Globus pallidus (tissue), 1 donor: ENCODE data around the gene TLR8.
"Not testable (repeated sequence)": the region's sequence is repeated elsewhere in the genome, so short reads cannot be mapped to it uniquely, and the experiment has no call there.

ENCODE experiments used
- DNase-seq: peaks from one replicate; pipeline ENCODE4 v3.0.0-alpha.2; 2015; ENCODE audit warnings: low spot score

The TLR8 gene

DNA sequence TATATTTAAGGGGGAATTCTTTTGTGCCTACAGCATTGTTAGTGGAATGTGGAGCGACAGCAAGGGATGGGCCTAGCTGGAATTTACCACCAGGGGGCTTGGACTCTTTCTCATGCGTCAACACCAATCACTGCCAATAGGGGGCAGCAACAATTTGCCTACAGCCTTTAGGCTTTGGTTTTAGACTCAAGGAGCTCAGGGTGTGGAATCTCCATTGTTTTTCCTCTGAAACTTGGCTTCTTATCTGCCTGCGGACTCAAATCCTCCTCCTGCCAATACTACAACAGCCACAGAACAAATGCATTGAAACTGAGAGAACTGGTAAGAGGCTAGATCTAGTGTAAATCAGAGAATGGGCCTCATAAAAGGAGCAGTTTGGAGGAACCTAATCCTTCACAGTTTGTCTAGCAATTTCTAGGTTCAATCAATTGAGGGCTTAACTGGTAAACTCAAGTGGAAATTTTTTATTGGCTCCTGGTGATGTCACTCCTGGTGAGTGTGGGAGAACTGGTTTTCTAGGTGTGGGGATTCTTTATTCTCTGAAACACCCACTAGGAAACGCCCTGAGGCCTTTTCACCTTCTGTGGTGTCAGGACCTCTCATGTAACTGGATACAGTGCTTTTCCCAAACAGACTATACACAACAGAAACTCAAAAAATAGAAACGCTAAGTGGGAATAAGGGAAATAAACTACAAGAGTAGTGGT lies 40.6 kb downstream of the TLR8 start:
- peak; percentile 47 for DNase-seq

DNA sequence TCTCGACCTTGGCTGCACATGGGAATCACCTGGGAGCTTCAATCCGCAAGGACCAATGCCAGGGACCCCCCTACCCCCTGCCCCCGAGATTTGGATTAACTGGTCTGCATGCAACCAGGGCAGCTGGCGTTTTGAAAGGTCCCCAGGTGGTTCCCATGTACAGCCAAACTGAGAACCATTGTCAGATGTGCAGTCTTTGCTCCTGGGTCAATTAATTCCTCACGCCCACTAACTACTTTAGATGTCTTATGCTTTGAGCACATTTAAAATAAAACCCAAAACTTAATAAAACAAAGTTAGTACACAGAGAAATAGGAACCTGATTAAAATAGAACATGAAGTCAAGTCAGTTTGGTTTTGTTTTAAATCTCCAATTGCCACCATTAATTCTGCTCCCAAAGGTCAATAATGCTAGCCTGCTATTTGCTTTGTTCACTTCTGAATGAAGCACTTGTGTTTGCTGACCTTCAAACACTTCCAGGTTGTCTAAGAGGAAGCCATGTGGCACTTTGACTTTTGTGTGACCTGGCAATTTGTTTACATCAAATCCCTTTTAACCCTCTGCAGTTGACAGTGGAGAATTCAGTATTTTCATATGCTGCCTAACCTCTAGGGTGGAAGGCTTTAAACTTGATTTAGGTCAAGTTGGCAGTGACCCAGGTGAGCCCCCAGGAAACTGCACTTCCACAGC lies 41.3 kb downstream of the TLR8 start:
- no peak for DNase-seq

DNA sequence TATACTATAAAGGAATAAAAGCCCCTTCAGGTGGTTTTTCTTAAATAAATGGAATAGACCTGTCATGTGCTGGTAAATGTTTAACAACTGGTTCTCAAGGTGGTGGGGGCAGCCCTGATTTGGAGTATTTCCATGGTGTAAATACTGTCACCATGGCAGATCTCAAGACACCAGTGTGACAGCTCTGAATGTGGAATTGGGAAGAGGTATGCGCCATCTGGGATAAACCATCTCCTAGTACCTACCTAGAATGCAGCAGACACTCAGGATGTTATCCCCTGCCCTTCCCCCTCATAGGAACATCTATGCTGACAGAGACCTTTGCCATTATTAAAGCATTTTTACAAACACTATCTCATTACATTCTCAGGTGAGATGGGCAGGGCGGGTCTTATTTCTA lies 42.1 kb downstream of the TLR8 start:
- DNase-seq, result no peak

DNA sequence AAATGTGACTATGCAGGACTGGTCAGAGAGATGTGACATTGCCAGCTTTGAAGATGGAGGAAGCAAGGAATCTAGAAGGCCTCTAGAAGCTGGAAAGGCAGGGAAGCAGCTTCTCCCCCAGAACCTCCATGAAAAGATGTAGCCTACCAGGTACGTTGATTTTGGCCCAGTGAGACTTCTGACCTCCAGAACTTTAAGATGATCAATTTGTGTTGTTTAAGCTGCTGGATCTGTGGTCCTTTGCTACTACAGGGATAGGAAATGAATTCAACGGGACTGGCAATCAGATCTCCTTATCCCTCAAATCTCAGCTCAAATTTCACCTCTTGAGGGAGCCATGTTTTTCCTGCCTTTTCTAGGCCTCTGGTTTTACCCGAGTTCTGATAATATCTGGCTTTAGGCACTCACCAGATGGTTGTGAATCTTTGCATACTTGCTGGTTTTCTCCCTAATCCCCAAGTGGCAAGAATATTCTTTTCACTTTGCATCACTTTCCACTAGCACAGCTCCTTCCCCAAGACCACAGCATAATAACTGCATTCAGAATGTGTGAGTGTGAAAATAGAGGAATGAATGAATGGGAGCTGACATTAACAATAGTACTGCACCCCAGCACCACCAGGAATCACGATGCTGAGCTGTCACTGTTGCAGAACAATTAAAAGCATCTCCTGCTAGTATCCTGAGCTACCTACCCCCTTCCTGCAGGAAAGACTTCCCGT lies 42.9 kb downstream of the TLR8 start:
- DNase-seq, result no peak

DNA sequence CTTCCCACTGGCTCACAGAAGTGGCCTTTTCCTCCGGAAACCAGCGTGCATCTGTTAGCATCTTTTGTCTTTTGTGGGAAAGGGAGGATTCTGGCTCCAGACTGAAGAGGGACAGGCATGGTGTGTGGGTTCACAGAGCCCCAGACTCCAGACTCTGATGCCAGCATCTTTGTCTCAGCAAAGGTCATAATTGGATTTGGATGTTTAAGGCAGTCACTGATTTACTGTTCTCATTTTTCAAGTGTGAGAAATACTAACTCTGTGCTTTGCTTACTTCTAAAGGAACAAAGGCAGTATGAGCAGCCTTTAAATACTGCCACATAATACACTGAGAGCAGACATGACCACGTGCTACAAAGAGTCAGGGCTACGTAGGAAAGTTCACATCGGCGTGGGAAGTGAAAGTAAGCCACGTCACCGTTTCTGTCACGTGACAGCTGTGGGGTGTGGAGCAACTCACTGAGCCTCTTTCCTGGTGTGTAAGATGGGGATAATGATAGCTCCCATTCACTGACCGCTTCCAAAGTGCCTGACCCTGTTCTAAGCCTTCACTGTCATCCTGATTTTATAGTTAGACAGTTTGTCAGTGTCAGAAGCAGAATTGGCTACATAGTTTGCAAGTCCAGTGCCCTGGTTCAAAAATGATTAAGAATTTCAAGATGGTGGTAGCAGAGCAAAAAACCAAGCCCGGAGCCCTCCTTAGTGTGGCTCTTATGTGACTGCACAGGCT lies 43.7 kb downstream of the TLR8 start:
- DNase-seq, result peak; percentile 82

DNA sequence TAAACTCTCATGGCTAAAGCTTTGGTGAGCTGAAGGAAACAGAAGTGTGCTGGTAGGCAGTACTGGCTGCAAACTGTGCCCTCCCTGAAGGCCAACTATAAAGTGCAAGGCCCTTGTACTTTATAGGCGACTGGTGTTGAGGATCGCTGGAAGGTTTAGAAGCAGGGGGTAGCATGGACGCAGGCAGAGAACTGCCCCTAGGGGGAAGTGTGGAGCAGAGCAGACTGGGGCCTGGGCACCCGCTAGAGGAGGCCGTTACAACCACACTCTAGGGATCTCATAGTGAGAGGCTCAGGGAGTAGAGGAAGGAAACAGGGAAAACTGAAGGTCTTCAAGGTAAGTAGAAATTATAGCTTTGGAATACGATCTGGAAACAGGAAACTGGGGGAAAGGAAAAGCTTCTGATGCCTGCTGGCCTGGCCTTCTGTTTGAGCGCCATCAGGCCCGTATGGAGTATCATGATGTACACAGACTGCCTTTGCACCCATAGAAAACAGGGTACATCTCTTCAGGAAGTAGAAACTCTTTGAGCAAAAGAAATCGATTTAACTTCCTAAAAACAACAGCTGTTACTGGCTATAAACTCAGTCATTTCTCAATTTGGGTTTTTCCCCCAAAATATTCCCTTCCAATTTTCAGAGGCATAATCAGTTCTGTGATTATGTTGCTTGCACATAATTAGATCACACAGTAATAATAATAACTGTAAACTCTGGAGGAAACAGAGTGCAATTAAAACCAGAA lies 44.6 kb downstream of the TLR8 start:
- no peak for DNase-seq

DNA sequence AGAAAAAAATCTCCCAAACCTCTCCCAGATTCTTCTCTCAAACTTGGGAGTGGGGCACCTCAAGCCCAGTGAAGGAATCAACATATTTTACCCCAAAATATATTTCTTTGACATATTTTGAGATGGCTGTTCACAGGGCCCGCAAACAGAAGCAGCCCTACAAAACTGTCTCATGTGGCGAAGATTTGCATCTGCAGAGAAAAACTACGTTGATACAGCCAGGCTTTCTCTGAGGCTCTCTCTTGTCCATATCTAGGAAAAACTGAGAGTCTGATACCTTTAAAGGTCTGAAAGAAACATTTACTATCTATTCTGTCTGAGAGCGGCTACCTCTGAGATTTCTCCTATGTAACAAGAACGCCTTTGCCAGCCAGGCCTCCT lies 45.2 kb downstream of the TLR8 start:
- DNase-seq, result no peak

DNA sequence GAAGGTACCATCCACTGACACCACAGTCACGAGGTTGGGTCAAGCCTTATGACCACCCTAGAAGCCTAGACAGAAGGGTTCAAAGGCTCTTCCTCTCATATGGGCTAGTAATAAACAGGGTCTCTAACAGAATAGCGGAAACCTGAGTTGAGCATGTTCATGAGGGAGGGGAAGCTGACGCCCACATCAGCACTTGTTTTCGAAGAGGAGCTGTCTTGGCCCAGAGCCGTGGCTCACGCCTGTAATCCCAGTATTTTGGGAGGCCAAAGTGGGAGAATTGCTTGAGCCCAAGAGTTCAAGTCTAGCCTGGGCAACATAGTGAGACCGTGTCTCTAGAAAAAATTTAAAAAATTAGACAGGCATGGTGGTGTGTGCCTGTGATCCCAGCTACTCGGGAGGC lies 47.0 kb downstream of the TLR8 start:
- no peak for DNase-seq

DNA sequence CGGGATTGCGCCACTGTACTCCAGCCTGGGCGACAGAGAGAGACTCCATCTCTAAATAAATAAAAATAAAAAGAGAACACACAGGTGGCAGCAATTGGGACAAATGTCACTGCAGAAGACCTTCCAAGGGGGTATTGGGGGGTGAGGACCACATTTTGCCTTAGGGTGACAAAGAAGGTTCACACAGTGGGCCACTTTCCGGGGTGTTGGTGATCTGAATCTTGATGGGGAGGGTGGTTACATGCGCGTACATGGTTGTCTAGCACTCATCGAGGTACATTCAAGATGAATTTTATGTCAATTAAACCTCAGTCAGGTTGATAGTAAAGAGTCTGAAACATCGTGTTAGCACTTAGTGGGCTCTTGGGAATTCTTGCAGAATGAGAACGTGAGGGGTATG lies 48.0 kb downstream of the TLR8 start:
- DNase-seq, result no peak

DNA sequence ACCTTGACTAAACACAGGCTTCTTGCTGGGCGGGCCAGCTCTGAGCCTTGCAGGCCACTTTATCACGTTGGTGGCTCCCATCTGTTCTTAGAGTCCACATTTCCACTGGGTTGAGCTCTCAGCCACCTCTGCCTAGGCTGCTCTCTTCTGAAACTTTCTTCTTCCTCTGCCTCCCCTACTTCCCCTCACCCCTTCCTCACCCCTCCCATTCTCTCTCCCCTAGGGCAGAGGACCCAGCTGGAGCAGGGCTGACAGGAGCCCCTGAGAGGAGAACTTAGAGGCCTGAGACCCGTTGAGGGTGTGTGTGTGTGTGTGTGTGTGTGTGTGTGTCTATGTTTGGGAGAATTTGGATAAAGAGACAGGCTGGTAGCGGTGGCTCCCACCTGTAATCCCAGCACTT lies 48.6 kb downstream of the TLR8 start:
- no peak for DNase-seq

DNA sequence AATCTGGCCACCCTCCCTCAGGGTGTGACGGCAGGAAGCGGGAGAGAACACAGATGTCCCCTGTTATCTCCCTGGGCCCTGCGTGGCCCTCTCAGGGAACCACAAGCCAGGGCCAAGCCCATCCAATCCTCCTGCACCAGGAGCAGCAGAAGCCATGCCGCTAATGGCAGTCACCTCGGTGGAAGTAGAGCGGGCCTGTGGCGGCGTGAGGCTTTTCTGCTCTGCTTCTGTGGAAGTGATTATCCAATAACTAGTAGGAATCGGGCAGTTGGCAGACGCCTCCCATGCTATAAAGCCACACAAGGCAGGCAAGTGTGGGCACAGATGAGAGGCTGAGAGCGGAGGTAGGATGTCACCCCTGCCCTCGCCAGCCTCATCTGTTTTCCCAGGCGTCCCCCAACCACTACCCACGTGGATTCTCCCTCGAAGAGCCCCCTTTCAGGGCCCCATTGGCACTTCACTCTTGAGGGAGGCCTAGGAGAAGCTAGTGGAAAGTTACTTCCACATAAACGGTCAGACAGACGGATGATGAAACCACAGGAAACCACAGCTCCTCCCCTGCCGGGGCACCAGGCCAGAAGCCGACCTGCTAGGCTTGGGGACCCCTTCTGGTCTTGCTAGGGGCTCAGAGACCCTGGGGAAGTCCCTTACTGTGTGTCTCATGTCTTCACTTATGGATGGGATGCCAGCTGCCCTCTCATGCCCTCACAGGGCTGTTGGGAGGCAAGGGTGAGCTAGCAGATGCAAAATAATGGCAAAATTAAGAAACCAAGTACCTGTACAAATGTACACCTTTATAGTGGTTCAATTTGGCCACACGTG lies 49.7 kb downstream of the TLR8 start:
- no peak for DNase-seq

DNA sequence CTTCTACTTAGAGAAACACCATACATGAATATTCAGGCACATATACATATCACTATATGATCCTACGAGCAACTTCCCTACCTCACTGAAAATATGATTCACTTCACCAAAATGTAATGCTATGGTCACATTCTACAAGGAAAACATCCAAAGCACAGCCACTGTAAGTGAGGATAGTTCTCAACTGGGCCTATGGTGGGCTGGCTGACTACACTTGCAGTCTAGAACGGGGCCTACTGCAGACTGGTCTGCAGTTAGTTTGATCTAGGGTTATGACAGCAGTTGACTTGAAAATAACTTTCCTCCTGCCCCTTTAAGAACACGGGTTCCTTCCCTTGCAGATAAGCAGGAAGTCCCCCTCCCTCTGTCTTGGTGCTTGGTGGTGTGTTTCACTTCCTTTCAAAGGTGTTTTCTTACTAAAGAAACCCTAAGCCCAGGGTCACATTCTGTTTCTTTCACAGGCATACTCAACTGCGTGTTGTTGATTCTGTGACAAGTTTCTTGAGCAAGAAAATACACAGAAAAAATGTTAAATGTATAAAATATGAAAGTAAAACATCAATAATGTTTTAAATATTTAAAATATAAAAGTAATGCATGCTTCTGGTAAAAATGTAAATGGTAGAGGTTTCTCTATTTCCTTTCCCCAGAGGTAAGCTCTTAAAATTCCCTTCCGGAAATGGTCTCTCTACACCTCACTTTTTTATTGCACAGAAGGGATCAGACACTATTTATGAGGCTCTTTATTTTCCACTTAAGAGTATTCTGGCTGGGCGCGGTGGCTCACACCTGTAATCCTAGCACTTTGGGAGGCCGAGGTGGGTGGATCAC lies 50.5 kb downstream of the TLR8 start:
- no peak for DNase-seq

DNA sequence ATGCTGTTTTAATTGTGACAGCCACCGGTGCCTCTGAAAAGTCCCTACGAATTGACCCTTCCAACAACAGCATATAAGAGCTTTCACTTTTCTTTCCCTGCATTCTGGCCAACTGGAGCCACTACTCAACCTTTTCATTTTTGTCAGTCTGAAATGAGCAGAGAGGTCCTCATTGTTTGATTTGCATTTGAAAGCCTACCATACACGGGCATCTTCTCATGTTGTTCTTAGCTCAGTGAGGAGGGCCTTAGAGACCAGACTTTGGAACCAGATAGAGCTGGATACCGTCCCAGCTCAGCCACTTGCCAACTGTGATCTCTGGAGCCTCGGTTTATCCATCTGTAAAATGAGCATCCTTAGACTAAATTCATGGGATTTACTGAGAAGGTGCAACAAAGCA lies 51.6 kb downstream of the TLR8 start:
- DNase-seq, result no peak

DNA sequence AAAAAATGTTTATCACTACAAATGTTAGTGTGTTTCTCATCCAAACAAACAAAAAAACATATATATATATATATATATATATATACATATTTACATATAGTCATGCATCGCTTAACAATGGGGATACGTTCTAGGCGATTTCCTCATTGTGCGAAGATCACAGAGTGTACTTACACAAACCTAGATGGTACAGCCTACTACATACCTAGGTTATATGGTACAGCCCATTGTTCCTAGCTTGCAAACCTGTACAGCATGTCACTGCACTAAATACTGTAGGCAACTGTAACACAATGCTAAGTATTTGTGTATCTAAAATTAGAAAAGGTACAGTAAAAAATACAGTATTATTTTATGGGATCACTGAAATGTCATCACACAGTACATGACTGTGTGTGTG lies 52.0 kb downstream of the TLR8 start:
- no peak for DNase-seq

DNA sequence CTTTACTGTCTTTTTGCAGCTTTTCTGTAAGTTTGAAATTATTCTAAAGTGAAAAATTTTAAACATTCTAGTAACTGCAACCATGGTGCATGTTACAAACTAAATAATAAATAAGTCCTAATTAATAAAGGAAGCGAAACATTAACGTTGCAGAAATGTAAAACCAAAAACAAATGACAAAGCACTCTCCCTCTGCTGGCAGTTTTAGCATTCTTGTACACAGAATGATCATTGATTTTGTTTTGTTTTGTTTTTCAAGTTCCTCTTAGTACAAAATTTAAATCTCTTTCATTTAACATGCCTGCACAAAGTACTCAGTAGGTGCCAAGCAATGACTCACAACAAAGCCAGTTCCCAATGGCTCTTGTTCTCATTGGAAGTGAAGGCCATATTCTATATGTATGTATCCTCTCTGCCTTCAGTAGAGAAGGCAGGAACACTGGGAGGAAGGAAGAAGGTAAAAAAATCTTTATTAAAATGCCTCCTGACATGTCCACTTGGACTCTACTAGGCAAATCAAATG lies 54.8 kb downstream of the TLR8 start:
- DNase-seq, result no peak

DNA sequence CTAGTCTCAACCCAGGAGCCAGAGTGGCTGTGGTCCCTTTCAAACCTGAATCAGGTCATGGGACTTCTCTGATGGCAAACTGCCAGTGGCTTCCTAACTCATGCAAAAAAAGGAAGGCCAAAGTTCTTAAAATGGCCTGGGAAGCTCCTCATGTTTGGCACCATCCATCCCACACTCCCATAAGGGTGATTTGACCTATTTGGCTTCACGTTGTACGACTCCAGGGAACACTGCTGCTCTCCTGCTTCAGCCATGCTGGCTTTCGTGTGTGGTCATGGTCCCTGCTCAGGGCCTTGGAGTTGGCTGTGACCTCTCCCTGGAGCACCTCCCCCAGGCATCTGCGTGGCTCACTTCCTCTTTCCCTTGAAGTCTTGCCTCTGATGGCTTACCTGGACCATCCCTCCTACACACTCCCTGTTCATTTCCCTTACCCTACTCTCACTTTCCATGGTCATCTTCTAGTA lies 55.7 kb downstream of the TLR8 start:
- no peak for DNase-seq

DNA sequence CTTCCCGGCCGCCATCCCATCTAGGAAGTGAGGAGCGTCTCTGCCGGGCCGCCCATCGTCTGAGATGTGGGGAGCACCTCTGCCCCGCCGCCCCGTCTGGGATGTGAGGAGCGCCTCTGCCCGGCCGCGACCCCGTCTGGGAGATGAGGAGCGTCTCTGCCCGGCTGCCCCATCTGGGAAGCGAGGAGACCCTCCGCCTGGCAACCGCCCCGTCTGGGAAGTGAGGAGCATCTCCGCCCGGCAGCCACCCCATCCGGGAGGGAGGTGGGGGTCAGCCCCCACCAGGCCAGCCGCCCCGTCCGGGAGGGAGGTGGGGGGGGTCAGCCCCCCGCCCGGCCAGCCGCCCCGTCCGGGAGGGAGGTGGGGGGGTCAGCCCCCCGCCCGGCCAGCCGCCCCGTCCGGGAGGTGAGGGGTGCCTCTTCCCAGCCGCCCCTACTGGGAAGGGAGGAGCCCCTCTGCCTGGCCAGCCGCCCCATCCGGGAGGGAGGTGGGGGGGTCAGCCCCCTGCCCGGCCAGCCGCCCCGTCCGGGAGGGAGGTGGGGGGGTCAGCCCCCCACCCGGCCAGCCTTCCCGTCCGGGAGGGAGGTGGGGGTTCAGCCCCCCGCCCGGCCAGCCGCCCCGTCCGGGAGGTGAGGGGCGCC lies 56.9 kb downstream of the TLR8 start:
- not testable (repeated sequence) for DNase-seq

DNA sequence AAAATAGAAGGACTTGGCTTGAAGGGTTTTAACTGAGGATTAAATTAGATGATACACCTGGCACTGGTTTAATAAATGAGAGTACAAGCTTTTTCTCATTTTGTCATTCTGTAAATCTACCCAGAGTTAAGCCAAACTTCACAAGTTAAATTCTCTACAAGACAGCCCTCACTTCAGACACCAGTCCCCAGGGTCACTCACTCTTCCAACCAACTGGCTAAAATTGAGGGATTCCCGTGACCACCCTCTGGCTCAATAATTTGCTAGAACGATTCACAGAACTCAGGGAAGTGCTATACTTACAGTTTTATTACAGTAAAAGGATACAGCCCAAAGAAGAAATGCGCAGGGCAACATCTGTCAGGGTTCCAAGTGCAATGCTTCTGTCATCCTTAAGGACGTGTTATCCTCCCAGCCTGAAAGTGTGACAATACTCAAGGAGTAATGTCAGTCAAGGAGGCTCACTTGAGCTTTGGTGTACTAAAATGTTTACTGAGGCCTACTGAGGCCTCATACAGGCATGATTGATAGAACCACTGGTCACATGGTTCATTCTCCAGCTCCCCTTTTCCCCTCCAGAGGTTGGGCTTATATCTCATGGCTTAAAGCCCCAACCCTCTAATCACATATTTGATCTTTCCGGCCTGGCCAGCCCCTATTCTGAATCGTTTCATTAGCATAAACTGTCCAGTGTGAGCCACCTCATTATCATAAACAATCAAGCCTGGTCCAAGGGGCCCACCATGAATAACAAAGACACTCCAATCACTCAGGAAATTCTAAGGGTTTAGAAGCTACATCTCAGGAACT lies 58.9 kb downstream of the TLR8 start:
- DNase-seq, result no peak
